ENCODE measurements around the gene HTD2.

HTD2 gene

GRCh38 chr3:58353722-58354553 is 47.6 kb downstream of the HTD2 start:
- H3K9me3 Mint-ChIP-seq: no peaks in the 10 kb centered on the region
- peak overlapping the region; percentile 80 for H3K4me3 Mint-ChIP-seq
- peak overlapping the region; percentile 87 for H3K27ac Mint-ChIP-seq
- peaks cover 95% of the 10 kb centered on the region for H3K4me1 Mint-ChIP-seq
- no peaks in the 10 kb centered on the region for H3K27me3 Mint-ChIP-seq
- ATAC-seq: peak; percentile 47
- peaks cover 6% of the 10 kb centered on the region for H3K36me3 Mint-ChIP-seq

- Mint-ChIP-seq H3K36me3 (peaks cover 6% of the 10 kb centered on the region), H3K27ac (peak overlapping the region; percentile 87), H3K9me3 (no peaks in the 10 kb centered on the region), H3K27me3 (no peaks in the 10 kb centered on the region), H3K4me3 (peak overlapping the region; percentile 80), H3K4me1 (peaks cover 89% of the 10 kb centered on the region)
- peak; percentile 83 for ATAC-seq
Observed at GRCh38 chr3:58355179-58355578, 48.9 kb downstream of the HTD2 start.

GRCh38 chr3:58356054-58356453 is 49.7 kb downstream of the HTD2 start:
- ATAC-seq: peak; percentile 83
- H3K36me3 Mint-ChIP-seq: peaks cover 6% of the 10 kb centered on the region
- H3K4me3 Mint-ChIP-seq: peak overlapping the region; percentile 8
- peaks cover 87% of the 10 kb centered on the region for H3K4me1 Mint-ChIP-seq
- H3K27me3 Mint-ChIP-seq: no peaks in the 10 kb centered on the region
- peak overlapping the region; percentile 87 for H3K27ac Mint-ChIP-seq
- no peaks in the 10 kb centered on the region for H3K9me3 Mint-ChIP-seq

- ATAC-seq: no peak
- Mint-ChIP-seq H3K27ac (peak overlapping the region; percentile 87), H3K27me3 (no peaks in the 10 kb centered on the region), H3K36me3 (peaks cover 10% of the 10 kb centered on the region), H3K9me3 (no peaks in the 10 kb centered on the region), H3K4me3 (no peak overlapping the region), H3K4me1 (peaks cover 87% of the 10 kb centered on the region)
Observed at GRCh38 chr3:58357402-58357801, 51.1 kb downstream of the HTD2 start.

- Mint-ChIP-seq H3K27me3 (no peaks in the 10 kb centered on the region), H3K27ac (peak overlapping the region; percentile 87), H3K4me3 (no peak overlapping the region), H3K36me3 (peaks cover 6% of the 10 kb centered on the region), H3K4me1 (peaks cover 81% of the 10 kb centered on the region), H3K9me3 (no peaks in the 10 kb centered on the region)
- peak; percentile 3 for ATAC-seq
Observed at GRCh38 chr3:58358092-58358491, 51.8 kb downstream of the HTD2 start.

- H3K4me3 Mint-ChIP-seq: no peak overlapping the region
- no peaks in the 10 kb centered on the region for H3K27me3 Mint-ChIP-seq
- ATAC-seq: no peak
- H3K9me3 Mint-ChIP-seq: no peaks in the 10 kb centered on the region
- H3K36me3 Mint-ChIP-seq: peaks cover 6% of the 10 kb centered on the region
- H3K27ac Mint-ChIP-seq: no peak overlapping the region
- H3K4me1 Mint-ChIP-seq: peaks cover 80% of the 10 kb centered on the region
Observed at GRCh38 chr3:58358808-58359207, 52.5 kb downstream of the HTD2 start.

- ATAC-seq: no peak
Observed at GRCh38 chr3:58359621-58360020, 53.3 kb downstream of the HTD2 start.

GRCh38 chr3:58361866-58362265 is 55.5 kb downstream of the HTD2 start:
- Mint-ChIP-seq H3K27me3 (no peaks in the 10 kb centered on the region), H3K9me3 (no peaks in the 10 kb centered on the region), H3K4me1 (peaks cover 79% of the 10 kb centered on the region), H3K27ac (no peak overlapping the region), H3K36me3 (peaks cover 22% of the 10 kb centered on the region), H3K4me3 (no peak overlapping the region)
- no peak for ATAC-seq

More at GRCh38 chr3:58359621-58360020, 53.3 kb downstream of the HTD2 start:
- H3K36me3 Mint-ChIP-seq: peaks cover 6% of the 10 kb centered on the region
- no peaks in the 10 kb centered on the region for H3K9me3 Mint-ChIP-seq
- H3K4me3 Mint-ChIP-seq: no peak overlapping the region
- H3K4me1 Mint-ChIP-seq: peaks cover 79% of the 10 kb centered on the region
- H3K27ac Mint-ChIP-seq: no peak overlapping the region
- no peaks in the 10 kb centered on the region for H3K27me3 Mint-ChIP-seq

- ATAC-seq: no peak
Observed at GRCh38 chr3:58366699-58367098, 60.4 kb downstream of the HTD2 start.

GRCh38 chr3:58369038-58369437 is 62.7 kb downstream of the HTD2 start:
- Mint-ChIP-seq H3K27me3 (no peaks in the 10 kb centered on the region), H3K4me3 (no peak overlapping the region), H3K9me3 (no peaks in the 10 kb centered on the region), H3K4me1 (peaks cover 38% of the 10 kb centered on the region), H3K27ac (no peak overlapping the region), H3K36me3 (peaks cover 18% of the 10 kb centered on the region)
- no peak for ATAC-seq

More at GRCh38 chr3:58366699-58367098, 60.4 kb downstream of the HTD2 start:
- Mint-ChIP-seq H3K4me1 (peaks cover 53% of the 10 kb centered on the region), H3K27ac (peak overlapping the region; percentile 54), H3K4me3 (no peak overlapping the region), H3K9me3 (no peaks in the 10 kb centered on the region), H3K27me3 (no peaks in the 10 kb centered on the region), H3K36me3 (peaks cover 17% of the 10 kb centered on the region)

Data from stimulated activated memory B cell treated with anti-CD40 and anti-IgM and Interleukin-4, amounts not matched to agents 10 μg/mL and 1 μg/mL and 100 μg/mL, for 72 hours (primary cell).